ENCODE measurements around the gene SLC12A6.
"Not testable (repeated sequence)": the region's sequence is repeated elsewhere in the genome, so short reads cannot be mapped to it uniquely, and the experiment has no call there.

SLC12A6 gene

DNA sequence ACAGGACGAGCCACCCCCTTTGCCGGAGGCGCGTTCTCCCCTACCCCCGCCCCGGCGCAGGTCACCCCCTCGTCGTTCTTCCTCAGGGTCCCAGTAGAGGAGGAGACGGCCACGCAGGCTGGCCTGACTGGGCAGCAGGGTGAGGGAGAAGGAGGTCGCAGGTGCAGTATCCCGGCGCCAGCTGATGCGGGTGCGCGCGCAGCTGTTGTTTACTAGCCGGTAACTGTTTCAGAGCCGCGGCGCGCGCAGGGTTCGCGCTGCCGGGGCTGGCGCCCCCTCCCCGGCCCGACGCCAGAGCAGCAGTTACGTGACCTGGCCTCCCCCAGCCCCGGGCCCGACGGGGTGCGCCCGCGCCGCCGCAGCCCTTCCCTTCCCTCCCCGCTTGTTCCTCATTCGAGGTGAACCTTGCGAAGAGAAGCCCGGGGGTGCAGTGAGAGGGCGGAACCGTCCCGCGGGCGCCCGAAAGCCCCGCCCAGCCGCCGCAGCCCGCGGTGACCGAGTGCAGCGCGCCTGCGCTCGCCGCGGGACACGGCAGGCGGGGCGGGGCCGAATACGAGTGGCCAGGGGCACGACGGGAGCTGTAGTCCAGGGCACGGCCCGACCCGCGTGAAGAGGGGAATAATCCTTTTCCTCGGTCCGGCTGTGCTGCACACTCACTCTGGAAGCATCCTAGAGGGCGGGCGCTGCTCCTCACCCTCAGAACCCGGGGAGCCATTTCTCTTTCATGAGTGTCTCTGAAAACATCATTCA, at the start of gene SLC12A6:
Gene SLC12A6, minus strand, starts transcription at position 225 of the 750 bp plus-strand sequence. CDS start 1,101 bp downstream, outside the sequence.
- peak; percentile 89 for DNase-seq (ENCODE audit: low read depth)

- DNase-seq (ENCODE audit: low read depth): not testable (repeated sequence)
These were observed 44.4 kb upstream of the SLC12A6 start for GRCh38 chr15:34381829-34382521.

DNA sequence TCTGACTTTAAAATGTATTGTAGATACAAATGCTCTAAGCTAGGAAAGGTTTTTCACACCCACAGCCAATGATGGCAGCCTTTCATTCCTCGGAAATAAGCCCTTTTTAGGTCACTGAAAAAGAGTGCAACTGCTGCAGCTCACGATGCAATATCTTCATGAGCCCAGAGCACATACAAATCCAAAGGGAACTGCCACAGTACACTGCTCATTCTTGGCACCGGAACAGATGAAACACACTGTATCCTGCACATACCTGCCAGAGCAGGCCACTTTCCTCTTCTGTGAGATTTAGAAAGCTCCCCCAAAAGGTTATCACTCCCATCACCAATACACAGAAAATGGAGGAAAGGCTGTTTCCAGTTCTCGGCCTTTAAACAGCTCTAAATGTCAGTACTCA, 42.9 kb upstream of the SLC12A6 start:
- DNase-seq (ENCODE audit: low read depth): not testable (repeated sequence)

DNA sequence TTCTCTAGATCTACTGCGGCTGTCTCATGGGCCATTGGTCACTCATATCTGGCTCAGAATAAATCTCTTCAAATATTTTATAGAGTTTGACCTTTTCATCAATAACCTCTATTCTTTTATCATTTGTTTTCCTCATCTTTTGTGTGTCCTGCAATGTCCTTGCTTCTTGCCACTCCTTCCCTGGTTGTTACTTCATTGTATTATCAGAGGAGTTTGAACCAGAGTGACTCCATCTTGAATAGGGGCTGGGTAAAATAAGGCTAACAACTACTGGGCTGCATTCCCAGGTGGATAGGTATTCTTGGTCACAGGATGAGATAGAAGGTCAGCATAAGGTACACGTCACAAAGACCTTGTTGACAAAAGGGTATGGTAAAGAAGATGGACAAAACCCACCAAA, 39.3 kb upstream of the SLC12A6 start:
- no peak for DNase-seq (ENCODE audit: low read depth)

DNA sequence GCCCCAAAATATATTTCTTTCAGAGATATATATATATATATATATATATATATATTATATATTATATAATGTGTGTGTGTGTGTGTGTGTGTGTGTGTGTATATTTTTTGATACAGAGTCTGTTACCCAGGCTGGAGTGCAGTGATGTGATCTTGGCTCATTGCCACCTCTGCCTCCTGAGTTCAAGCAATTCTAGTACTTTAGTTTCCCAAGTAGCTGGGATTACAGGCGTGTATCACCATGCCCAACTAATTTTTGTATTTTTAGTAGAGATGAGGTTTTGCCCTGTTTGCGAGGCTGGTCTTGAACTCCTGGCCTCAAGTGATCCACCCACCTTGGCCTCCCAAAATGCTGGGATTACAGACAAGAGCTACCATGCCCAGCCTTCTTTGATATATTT, 38.0 kb upstream of the SLC12A6 start:
- not testable (repeated sequence) for DNase-seq (ENCODE audit: low read depth)

- DNase-seq (ENCODE audit: low read depth): no peak
These were observed 37.2 kb upstream of the SLC12A6 start for GRCh38 chr15:34374816-34375215.

GRCh38 chr15:34373951-34374350, 36.4 kb upstream of the SLC12A6 start:
- DNase-seq (ENCODE audit: low read depth): no peak

DNA sequence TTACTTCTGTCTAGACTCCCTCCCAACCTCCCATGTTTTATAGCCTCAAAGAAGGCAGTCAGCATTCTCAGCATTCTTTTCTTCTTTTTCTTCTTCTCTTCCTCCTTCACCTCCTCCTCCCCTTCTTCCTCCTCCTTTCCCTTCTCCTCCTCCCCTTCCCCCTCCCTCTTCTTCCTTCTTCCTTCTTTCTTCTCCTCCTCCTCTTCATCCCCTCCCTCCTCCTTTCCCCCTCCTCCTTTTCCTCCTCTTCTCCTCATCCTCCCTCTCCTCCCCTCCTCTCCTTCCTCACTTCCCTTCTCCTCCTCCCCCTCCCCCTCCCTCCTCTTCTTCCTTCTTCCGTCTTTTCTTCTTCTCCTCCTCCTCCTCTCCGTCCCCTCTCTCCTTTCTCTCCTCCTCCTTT, 33.1 kb upstream of the SLC12A6 start:
- no peak for DNase-seq (ENCODE audit: low read depth)

DNA sequence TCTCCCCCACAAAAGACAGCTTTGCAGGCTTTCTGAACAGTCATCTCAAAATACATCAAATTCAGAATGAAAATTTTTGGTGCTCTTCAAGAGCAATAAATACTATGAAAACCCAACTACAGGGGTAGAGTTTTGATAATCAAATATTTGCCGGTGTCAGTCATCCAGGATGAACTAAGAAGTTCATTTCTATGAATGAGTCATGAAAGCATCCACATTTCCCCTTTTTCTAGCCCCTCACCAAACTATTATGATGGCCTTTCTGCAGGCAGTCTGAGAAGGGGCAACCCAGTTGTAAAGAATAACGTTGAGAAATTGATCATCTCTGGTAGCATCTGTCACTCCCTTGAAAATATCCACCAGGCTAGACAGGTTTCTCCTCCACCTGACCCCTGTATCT, 32.5 kb upstream of the SLC12A6 start:
- no peak for DNase-seq (ENCODE audit: low read depth)

GRCh38 chr15:34367101-34368081, 29.8 kb upstream of the SLC12A6 start, which contains the start of gene LPCAT4:
Gene LPCAT4, minus strand, starts transcription at chr15:34367196. Its CDS starts 96 bp downstream, at chr15:34367100.
- DNase-seq (ENCODE audit: low read depth): peak; percentile 77

DNA sequence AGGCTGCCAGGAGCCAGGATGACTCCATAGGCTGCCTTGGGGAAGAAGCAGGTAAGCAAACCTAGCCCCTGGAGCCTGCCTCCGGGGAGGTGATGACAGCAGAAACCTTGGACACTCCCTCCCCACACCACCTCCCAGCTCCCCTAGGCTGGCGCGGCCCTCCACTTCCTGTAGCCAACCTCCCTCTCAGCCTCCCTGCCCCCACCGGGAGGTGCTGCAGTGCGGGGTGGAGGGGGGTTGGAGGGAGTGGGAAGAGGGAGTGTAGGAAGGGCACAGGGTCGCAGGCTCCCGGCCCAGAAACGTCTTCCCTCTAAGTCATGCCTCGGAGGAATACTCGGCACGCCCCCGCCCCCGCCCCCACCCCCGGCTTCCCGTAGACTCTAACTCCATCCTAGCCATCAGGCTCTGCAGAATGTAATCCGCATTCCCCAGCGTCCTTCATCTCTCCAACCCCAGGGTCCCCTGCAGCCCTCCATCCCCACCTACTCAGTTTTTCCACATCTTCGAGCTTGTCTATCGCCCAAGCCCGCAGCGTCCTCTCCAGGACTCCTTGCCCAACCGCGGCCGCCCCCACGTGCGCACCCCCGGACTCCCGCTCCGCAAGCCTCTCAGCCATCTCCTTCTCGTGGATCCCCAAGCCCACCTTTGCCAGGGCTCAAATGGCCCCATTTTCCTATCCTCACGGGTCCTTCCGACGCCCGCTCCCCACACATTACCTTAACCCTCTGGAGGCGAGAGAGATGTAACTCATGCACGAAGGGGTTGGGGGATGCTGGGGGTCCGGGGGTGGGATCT, 28.9 kb upstream of the SLC12A6 start:
- DNase-seq (ENCODE audit: low read depth): peak; percentile 20

GRCh38 chr15:34365836-34366235, 28.3 kb upstream of the SLC12A6 start:
- no peak for DNase-seq (ENCODE audit: low read depth)

DNA sequence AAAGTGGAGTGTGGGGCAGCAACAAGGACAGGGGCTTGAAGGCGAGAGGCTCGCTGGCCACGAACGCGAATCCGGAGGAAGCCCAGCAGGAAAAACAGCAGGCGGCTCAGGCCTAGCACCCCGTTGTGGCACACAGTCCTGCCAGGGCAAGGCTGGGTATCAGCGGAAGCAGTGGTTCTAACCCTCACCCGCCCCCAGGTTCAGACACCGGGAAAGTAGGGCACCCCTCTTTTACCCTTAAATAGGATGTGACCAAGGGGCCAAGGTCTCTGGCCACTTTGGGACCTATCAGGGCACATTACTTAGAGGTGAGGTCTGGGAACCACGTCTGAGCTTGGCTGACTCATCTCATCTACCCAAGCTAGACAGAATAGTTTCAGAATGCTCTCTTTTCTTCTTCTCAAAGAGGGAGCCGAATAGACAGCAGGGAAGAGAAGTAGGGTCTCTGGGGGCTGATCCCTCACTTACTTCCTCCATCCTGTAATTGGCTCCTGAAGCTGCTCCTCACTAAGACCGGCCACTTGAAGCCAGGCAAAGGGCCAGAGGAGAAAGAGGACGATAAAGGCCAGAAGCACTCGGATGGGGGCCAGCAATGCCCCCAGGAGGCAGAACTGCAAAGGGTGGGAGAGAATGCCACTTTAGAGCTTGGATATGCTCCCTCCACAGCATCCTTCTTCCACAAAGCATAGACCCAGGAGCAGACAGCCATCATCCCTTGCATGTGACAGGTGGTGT, 27.7 kb upstream of the SLC12A6 start:
- no peak for DNase-seq (ENCODE audit: low read depth)

GRCh38 chr15:34364041-34364440, 26.5 kb upstream of the SLC12A6 start:
- DNase-seq (ENCODE audit: low read depth): no peak

GRCh38 chr15:34362047-34362773, 24.6 kb upstream of the SLC12A6 start:
- no peak for DNase-seq (ENCODE audit: low read depth)

DNA sequence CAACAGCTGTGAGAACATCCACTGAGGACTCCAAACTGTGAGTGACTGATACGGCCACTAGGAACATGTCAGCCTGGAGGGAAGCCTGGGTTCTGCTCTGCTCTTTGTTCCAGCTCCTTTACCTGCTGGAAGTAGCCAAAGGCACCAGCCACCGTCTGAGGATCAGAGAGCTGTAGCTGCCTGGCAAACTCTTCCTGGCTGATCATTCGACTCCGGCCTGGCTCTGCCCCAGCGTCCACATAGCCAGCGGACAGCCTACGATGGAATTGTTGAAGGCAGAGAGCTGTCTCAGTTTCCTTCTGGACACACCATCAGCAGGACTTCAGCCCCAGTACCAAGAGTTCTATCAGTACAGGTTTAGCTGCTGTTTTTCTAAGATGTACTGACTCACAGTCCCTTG, 23.7 kb upstream of the SLC12A6 start:
- DNase-seq (ENCODE audit: low read depth): no peak

GRCh38 chr15:34360298-34360697, 22.7 kb upstream of the SLC12A6 start:
- no peak for DNase-seq (ENCODE audit: low read depth)

- no peak for DNase-seq (ENCODE audit: low read depth)
These were observed 21.8 kb upstream of the SLC12A6 start for GRCh38 chr15:34359416-34359815.

DNA sequence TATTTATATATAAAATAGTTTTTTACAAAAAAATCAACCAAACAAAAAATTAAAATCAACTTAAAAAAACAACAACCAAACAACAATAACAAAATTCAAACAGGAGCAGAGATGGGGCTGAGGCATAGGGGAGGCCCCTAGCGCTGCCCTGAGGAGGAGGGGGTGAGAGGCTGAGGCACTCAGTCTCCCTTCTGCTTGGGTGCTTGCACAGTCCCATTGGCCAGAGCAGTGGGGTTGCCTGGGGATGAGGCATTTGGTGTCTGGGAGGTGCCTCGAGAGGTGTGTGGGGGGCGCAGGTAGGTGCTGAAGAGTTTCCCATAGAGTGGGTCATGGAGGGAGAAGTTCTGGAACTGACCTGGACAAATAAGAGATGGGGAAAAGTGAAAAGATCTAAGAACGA, 21.4 kb upstream of the SLC12A6 start:
- no peak for DNase-seq (ENCODE audit: low read depth)

GRCh38 chr15:34358367-34358766, 20.8 kb upstream of the SLC12A6 start:
- no peak for DNase-seq (ENCODE audit: low read depth)

All from stromal cell of bone marrow (primary cell).